ENCODE measurements around the gene DEFB132. TPM values are rescaled to one million over a fixed set of nuclear protein-coding genes. Genes with fewer than 3 reads are reported as not detected.
A peak's percentile ranks its signal among the peaks of the same experiment; 100 is the strongest.
"Not testable (repeated sequence)": the region's sequence is repeated elsewhere in the genome, so short reads cannot be mapped to it uniquely, and the experiment has no call there.

Gene DEFB132
- total and polyA plus RNA-seq, 8 donors: 0.02 TPM; not detected in 7

GRCh38 chr20:215796-216195, 41.7 kb upstream of the DEFB132 start:
- no peak for ATAC-seq
- no peak for FAIRE-seq
- H3K27ac ChIP-seq: no peak overlapping the region
- no peaks in the 10 kb centered on the region for H3K27me3 ChIP-seq
- no peak overlapping the region for H3K4me3 ChIP-seq
- no peaks in the 10 kb centered on the region for H3K9me3 ChIP-seq
- intact Hi-C loops (cut with DNase I): no loop called here
- no peaks in the 10 kb centered on the region for H3K4me1 ChIP-seq
- TF ChIP-seq CTCF (IDR thresholded peaks at IDR 0.05): no peak
- H3K36me3 ChIP-seq: no peaks in the 10 kb centered on the region
- no peak for DNase-seq
- WGBS, 2 donors: 72 to 77% methylated on average over 1 of the region's 1 CpG

GRCh38 chr20:217266-217665, 40.3 kb upstream of the DEFB132 start:
- intact Hi-C loops (cut with DNase I): no loop called here
- Histone ChIP-seq H3K27me3 (no peaks in the 10 kb centered on the region), H3K4me1 (no peaks in the 10 kb centered on the region), H3K9me3 (no peaks in the 10 kb centered on the region), H3K4me3 (no peak overlapping the region), H3K27ac (no peak overlapping the region), H3K36me3 (no peaks in the 10 kb centered on the region)
- TF ChIP-seq CTCF (IDR thresholded peaks at IDR 0.05): no peak
- no peak for DNase-seq
- 41 to 50% methylated on average over 1 of the region's 1 CpG for WGBS, 2 donors
- no peak for ATAC-seq
- FAIRE-seq: no peak

GRCh38 chr20:219290-220115, 38.0 kb upstream of the DEFB132 start:
- FAIRE-seq (no peak), ATAC-seq (peak in 1 of 4 donors; percentile 44), DNase-seq (no peak)
- 0 to 3% methylated on average over 1 of the region's 1 CpG for WGBS, 2 donors
- no peak for TF ChIP-seq CTCF (IDR thresholded peaks at IDR 0.05)
- Histone ChIP-seq H3K9me3 (no peaks in the 10 kb centered on the region), H3K4me1 (no peaks in the 10 kb centered on the region), H3K27me3 (no peaks in the 10 kb centered on the region), H3K27ac (no peak overlapping the region), H3K4me3 (no peak overlapping the region), H3K36me3 (no peaks in the 10 kb centered on the region)
- intact Hi-C loops (cut with DNase I): no loop called here

- no peak for DNase-seq
- ATAC-seq: no peak
- FAIRE-seq: no peak
These were observed 36.2 kb upstream of the DEFB132 start for GRCh38 chr20:221258-221830.

GRCh38 chr20:225879-226278, 31.6 kb upstream of the DEFB132 start:
- H3K27ac ChIP-seq; H3K27me3 ChIP-seq; H3K36me3 ChIP-seq; H3K9me3 ChIP-seq; DNase-seq; FAIRE-seq; H3K4me3 ChIP-seq; intact Hi-C loops (cut with DNase I); ATAC-seq; H3K4me1 ChIP-seq: not testable (repeated sequence)
- WGBS, 2 donors: 75 to 78% methylated on average over 3 of the region's 3 CpGs

More at GRCh38 chr20:221258-221830, 36.2 kb upstream of the DEFB132 start:
- Histone ChIP-seq H3K27ac (no peak overlapping the region), H3K4me3 (no peak overlapping the region), H3K36me3 (no peaks in the 10 kb centered on the region), H3K9me3 (no peaks in the 10 kb centered on the region), H3K27me3 (no peaks in the 10 kb centered on the region), H3K4me1 (no peaks in the 10 kb centered on the region)
- TF ChIP-seq CTCF (IDR thresholded peaks at IDR 0.05): no peak
- intact Hi-C loops (cut with DNase I): no loop called here
- 52 to 67% methylated on average over 1 of the region's 1 CpG for WGBS, 2 donors
